Suppressor macrophage treated with lipopolysaccharide for 4 hours (primary cell): ENCODE measurements around the gene ANKRD30B.
"Not testable (repeated sequence)": the region's sequence is repeated elsewhere in the genome, so short reads cannot be mapped to it uniquely, and the experiment has no call there.

Experiments
- DNase-seq: peaks from one replicate; pipeline ENCODE4 v3.0.0-alpha.2; 2020

Gene ANKRD30B

GRCh38 chr18:14858514-14858913 is 110.5 kb downstream of the ANKRD30B start:
- DNase-seq: not testable (repeated sequence)

GRCh38 chr18:14859995-14860394 is 112.0 kb downstream of the ANKRD30B start:
- DNase-seq: not testable (repeated sequence)

- not testable (repeated sequence) for DNase-seq
These were observed 118.5 kb downstream of the ANKRD30B start for GRCh38 chr18:14866426-14866825.

GRCh38 chr18:14867988-14868387 is 120.0 kb downstream of the ANKRD30B start:
- not testable (repeated sequence) for DNase-seq

- DNase-seq: not testable (repeated sequence)
These were observed 120.9 kb downstream of the ANKRD30B start for GRCh38 chr18:14868825-14869224.

- not testable (repeated sequence) for DNase-seq
These were observed 130.9 kb downstream of the ANKRD30B start for GRCh38 chr18:14878826-14879225.

- no peak for DNase-seq
These were observed 152.5 kb downstream of the ANKRD30B start for GRCh38 chr18:14900435-14900834.
